Middle frontal gyrus (tissue), 1 donor: ENCODE data around the gene MX2.

ENCODE experiments used
- DNase-seq: peaks from one replicate; pipeline ENCODE4 v3.0.0-alpha.2; 2015; ENCODE audit warnings: low spot score; ENCODE audit errors: extremely low spot score

Gene MX2

GRCh38 chr21:41437729-41438128 is 75.9 kb downstream of the MX2 start:
- DNase-seq: no peak

- no peak for DNase-seq
These were observed 76.7 kb downstream of the MX2 start for GRCh38 chr21:41438425-41439113.

- no peak for DNase-seq
These were observed 77.4 kb downstream of the MX2 start for GRCh38 chr21:41439248-41439647.

GRCh38 chr21:41441546-41441945 is 79.7 kb downstream of the MX2 start:
- DNase-seq: no peak

GRCh38 chr21:41442481-41443186 is 80.8 kb downstream of the MX2 start:
- no peak for DNase-seq

- DNase-seq: no peak
These were observed 81.7 kb downstream of the MX2 start for GRCh38 chr21:41443562-41443961.

GRCh38 chr21:41444703-41445464 is 83.1 kb downstream of the MX2 start:
- DNase-seq: no peak

GRCh38 chr21:41445465-41445862 is 83.6 kb downstream of the MX2 start:
- no peak for DNase-seq

GRCh38 chr21:41446586-41446985 is 84.8 kb downstream of the MX2 start:
- no peak for DNase-seq

- no peak for DNase-seq
These were observed 85.5 kb downstream of the MX2 start for GRCh38 chr21:41447356-41447755.

- no peak for DNase-seq
These were observed 87.8 kb downstream of the MX2 start for GRCh38 chr21:41449613-41450012.

GRCh38 chr21:41451753-41452676 is 90.2 kb downstream of the MX2 start:
- no peak for DNase-seq

- DNase-seq: no peak
These were observed 91.4 kb downstream of the MX2 start for GRCh38 chr21:41453198-41453597.

- DNase-seq: no peak
These were observed 91.9 kb downstream of the MX2 start for GRCh38 chr21:41453761-41454160.

- DNase-seq: no peak
These were observed 96.3 kb downstream of the MX2 start for GRCh38 chr21:41458121-41458520.

GRCh38 chr21:41458559-41458958 is 96.7 kb downstream of the MX2 start:
- DNase-seq: no peak
